A673 (cell line): ENCODE data around the gene RAB14. TPM values are rescaled to one million over a fixed set of nuclear protein-coding genes. Genes with fewer than 3 reads are reported as not detected.

Experiments
- BruUV-seq: library from RNA; stranded (reverse); fragments of 400-500 nt; replicated peaks from 2 replicates; lab custom pipeline; 2021; lab: Mats Ljungman, UMichigan
- CTCF ChIA-PET: fragments of 300-600 bp; sonication (Branson Sonifier 250); formaldehyde crosslinking; loops from one replicate; lab custom pipeline; 2022; ENCODE audit warnings: antibody characterized with exemption; lab: Charles Lee
- POLR2A ChIA-PET: fragments of 300-600 bp; sonication (Branson Sonifier 250); formaldehyde crosslinking; loops from one replicate; lab custom pipeline; 2022; ENCODE audit warnings: antibody characterized with exemption; ENCODE audit not compliant: low non-redundant PET; lab: Charles Lee
- DNase-seq: peaks from one replicate; pipeline ENCODE4 v3.0.0-alpha.2; 2015; ENCODE audit warnings: low spot score
- H3K27ac ChIP-seq: fragments of 200-600 bp; sonication (generic); 2 replicates; pipeline ENCODE4 v1.5.1; 2016; ENCODE audit warnings: mixed run types, low read depth, mild to moderate bottlenecking, mixed read lengths, antibody characterized with exemption, low read length; ENCODE audit not compliant: poor library complexity, severe bottlenecking
- H3K27me3 ChIP-seq: fragments of 200-600 bp; sonication (generic); replicated peaks from 2 replicates; pipeline ENCODE4 v1.6.1; 2017; ENCODE audit warnings: mixed run types, low read depth, mild to moderate bottlenecking, mixed read lengths, antibody characterized with exemption, low read length; ENCODE audit not compliant: insufficient read depth, poor library complexity
- H3K36me3 ChIP-seq: fragments of 200-600 bp; sonication (generic); 2 replicates; pipeline ENCODE4 v1.6.1; 2016; ENCODE audit warnings: mixed run types, mild to moderate bottlenecking, mixed read lengths, antibody characterized with exemption, low read length; ENCODE audit not compliant: insufficient read depth, poor library complexity, severe bottlenecking
- H3K4me1 ChIP-seq: fragments of 200-600 bp; sonication (generic); 2 replicates; pipeline ENCODE4 v1.6.1; 2017; ENCODE audit warnings: mixed run types, mild to moderate bottlenecking, mixed read lengths, antibody characterized with exemption, low read length; ENCODE audit not compliant: insufficient read depth, poor library complexity, severe bottlenecking
- H3K4me3 ChIP-seq: fragments of 200-600 bp; sonication (generic); 2 replicates; pipeline ENCODE4 v1.5.1; 2016; ENCODE audit warnings: low read depth, mixed run types, mild to moderate bottlenecking, mixed read lengths, low read length; ENCODE audit not compliant: poor library complexity, severe bottlenecking
- H3K9me3 ChIP-seq: fragments of 200-600 bp; sonication (generic); 2 replicates; pipeline ENCODE4 v1.6.1; 2016; ENCODE audit warnings: mixed run types, low read depth, mild to moderate bottlenecking, mixed read lengths, antibody characterized with exemption, low read length; ENCODE audit not compliant: poor library complexity, severe bottlenecking
- CTCF ChIP-seq: fragments of 300-800, 200-600 bp; sonication (generic); conservative IDR thresholded peaks from 2 replicates; pipeline ENCODE4 v1.5.1; 2017; ENCODE audit warnings: low read depth, mild to moderate bottlenecking, antibody characterized with exemption, low read length, moderate library complexity, mixed read lengths
- EZH2 ChIP-seq: fragments of 200-600 bp; sonication (generic); IDR thresholded peaks from 2 replicates; pipeline ENCODE4 v1.6.1; 2017; ENCODE audit warnings: borderline replicate concordance, low read depth, mild to moderate bottlenecking, mixed read lengths, antibody characterized with exemption, low read length; ENCODE audit not compliant: poor library complexity, severe bottlenecking
- intact Hi-C: fragments of 100-400 bp; cut with micrococcal nuclease; formaldehyde crosslinking; loops from one replicate; pipeline ENCODE4 v1.10.0; 2022; ENCODE audit not compliant: unreplicated experiment
- total RNA-seq: library from RNA; stranded (reverse); gene quantifications from 2 replicates; pipeline ENCODE4 v1.2.3, GENCODE V29; 2021

Gene RAB14
- total RNA-seq, 1 experiment from 2014 or later, result 71.9 TPM

GRCh38 chr9:121189660-121190059 is 12.0 kb downstream of the RAB14 start:
- no peak overlapping the region for H3K27ac ChIP-seq
- BruUV-seq, result no TSS peak
- H3K27me3 ChIP-seq, result no peaks in the 10 kb centered on the region
- CTCF ChIA-PET, result no interaction called here
- no peak overlapping the region for H3K4me3 ChIP-seq
- H3K36me3 ChIP-seq, result no peaks in the 10 kb centered on the region
- H3K9me3 ChIP-seq, result no peaks in the 10 kb centered on the region
- DNase-seq, result no peak
- POLR2A ChIA-PET, result no interaction called here
- intact Hi-C loops, result no loop called here
- H3K4me1 ChIP-seq, result peaks cover 69% of the 10 kb centered on the region
- TF ChIP-seq CTCF (no peak), EZH2 (no peak)

- no peak for DNase-seq
- ChIA-PET CTCF (no interaction called here), POLR2A (no interaction called here)
- no peak overlapping the region for H3K4me3 ChIP-seq
- intact Hi-C loops, result no loop called here
- no TSS peak for BruUV-seq
- no peak for TF ChIP-seq EZH2
- no peak for TF ChIP-seq CTCF
- H3K36me3 ChIP-seq, result no peaks in the 10 kb centered on the region
- peak overlapping the region; percentile 33 for H3K27ac ChIP-seq
- H3K9me3 ChIP-seq, result no peaks in the 10 kb centered on the region
- H3K27me3 ChIP-seq, result no peaks in the 10 kb centered on the region
- peaks cover 62% of the 10 kb centered on the region for H3K4me1 ChIP-seq
These were observed 12.7 kb downstream of the RAB14 start for GRCh38 chr9:121189006-121189405.

- BruUV-seq, result no TSS peak
- DNase-seq, result no peak
- CTCF ChIA-PET, result no interaction called here
- TF ChIP-seq CTCF (no peak), EZH2 (no peak)
- no peaks in the 10 kb centered on the region for H3K9me3 ChIP-seq
- no peaks in the 10 kb centered on the region for H3K27me3 ChIP-seq
- H3K27ac ChIP-seq, result peak overlapping the region; percentile 15
- H3K4me1 ChIP-seq, result peaks cover 51% of the 10 kb centered on the region
- POLR2A ChIA-PET, result interaction anchor here (0.6 kb wide), 1 partner anchor 296 kb away, joined by 7 read pairs; no protein-coding TSS in a partner anchor
- intact Hi-C loops, result no loop called here
- H3K36me3 ChIP-seq, result peaks cover 7% of the 10 kb centered on the region
- no peak overlapping the region for H3K4me3 ChIP-seq
These were observed 13.9 kb downstream of the RAB14 start for GRCh38 chr9:121187636-121188305.
